ENCODE data around the gene KCNH2. TPM values are rescaled to one million over a fixed set of nuclear protein-coding genes. Genes with fewer than 3 reads are reported as not detected.
"Not testable (repeated sequence)": the region's sequence is repeated elsewhere in the genome, so short reads cannot be mapped to it uniquely, and the experiment has no call there.

KCNH2 gene
- total RNA-seq, 4 donors from 2014 or later, result 0.15 to 1.1 (median 0.36) TPM

DNA sequence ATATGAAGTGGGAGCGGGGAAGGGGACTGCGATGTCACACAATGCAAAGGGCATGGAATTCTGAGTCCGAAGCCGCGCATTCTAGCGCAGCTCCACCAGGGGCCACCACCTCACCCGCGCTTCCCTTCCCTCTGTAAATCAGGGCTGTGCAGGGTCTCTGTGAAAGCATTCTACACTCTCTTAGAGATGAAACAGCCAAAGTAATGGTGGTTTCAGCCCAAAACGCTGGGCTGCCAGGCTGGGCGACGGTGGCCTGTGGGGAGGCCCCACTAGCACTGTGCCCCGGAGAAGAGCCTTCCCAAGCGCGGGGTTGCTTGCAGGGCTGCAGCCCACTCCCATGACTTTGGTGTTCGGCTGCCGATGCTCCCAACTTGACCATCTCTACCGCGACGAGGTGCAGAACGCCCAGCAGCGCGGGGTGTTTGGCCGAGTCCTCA lies 34.8 kb upstream of the KCNH2 start:
- WGBS, 2 donors, result 26 to 47% methylated on average over 22 to 23 of the region's 23 CpGs
- intact Hi-C loops (cut with DNase I; ENCODE audit: low total_unique reads), result no loop called here
- no peak for DNase-seq (ENCODE audit: low spot score in 2 of 2)
- no peak for TF ChIP-seq POLR2A (IDR thresholded peaks at IDR 0.05)
- TF ChIP-seq, protein P1, sequence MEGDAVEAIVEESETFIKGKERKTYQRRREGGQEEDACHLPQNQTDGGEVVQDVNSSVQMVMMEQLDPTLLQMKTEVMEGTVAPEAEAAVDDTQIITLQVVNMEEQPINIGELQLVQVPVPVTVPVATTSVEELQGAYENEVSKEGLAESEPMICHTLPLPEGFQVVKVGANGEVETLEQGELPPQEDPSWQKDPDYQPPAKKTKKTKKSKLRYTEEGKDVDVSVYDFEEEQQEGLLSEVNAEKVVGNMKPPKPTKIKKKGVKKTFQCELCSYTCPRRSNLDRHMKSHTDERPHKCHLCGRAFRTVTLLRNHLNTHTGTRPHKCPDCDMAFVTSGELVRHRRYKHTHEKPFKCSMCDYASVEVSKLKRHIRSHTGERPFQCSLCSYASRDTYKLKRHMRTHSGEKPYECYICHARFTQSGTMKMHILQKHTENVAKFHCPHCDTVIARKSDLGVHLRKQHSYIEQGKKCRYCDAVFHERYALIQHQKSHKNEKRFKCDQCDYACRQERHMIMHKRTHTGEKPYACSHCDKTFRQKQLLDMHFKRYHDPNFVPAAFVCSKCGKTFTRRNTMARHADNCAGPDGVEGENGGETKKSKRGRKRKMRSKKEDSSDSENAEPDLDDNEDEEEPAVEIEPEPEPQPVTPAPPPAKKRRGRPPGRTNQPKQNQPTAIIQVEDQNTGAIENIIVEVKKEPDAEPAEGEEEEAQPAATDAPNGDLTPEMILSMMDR (IDR thresholded peaks at IDR 0.05), result no peak
- H3K4me3 ChIP-seq (ENCODE audit: low read depth, poor library complexity, severe bottlenecking), result no peak overlapping the region

DNA sequence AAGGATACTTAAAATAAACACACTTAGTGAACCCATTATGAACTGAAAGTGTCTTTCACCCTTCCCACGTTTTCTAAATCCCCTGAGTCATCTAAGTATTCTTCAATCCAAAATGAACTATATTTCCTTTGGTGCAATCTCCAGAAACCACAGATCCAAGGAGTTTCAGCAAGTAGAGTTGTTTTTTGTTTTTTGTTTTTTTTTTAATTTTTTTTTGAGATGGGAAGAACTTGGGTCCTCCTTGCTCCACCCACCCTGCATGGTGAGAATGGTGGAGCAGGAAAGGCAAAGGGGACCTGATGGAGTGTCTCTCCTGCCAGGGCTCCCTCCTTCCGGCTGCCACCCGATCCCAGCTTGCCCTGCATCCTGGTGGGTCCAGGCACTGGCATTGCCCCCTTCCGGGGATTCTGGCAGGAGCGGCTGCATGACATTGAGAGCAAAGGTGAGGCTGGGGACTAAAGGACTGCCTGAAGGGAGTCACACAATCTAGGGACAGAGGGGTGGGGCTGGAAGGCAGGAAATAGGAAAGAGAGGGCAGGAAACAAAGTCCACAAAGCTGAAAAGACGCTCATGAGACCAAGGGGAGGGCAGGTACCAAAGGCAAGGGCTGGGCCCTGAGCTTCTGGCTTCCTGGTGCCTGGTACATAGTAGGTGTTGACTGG lies 34.0 kb upstream of the KCNH2 start:
- WGBS, 2 donors, result 73 to 79% methylated on average over 6 of the region's 6 CpGs

DNA sequence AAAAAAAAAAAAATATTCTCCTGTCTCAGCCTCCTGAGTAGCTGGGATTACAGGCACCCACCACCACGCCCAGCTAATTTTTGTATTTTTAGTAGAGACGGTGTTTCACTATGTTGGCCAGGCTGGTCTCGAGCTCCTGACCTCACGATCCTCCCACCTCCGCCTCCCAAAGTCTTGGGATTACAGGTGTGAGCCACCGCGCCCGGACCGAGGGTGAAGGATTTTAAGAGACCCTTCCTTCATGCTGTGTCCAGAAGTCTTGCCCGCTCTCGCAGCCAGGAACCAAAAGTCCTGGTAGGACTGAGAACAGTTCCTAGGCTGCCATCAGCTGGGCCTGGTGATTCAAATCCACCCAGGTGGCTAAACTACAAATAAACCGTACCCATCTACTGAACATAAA lies 33.5 kb upstream of the KCNH2 start:
- H3K4me3 ChIP-seq (ENCODE audit: low read depth, poor library complexity, severe bottlenecking); intact Hi-C loops (cut with DNase I; ENCODE audit: low total_unique reads); DNase-seq (ENCODE audit: low spot score in 2 of 2): not testable (repeated sequence)
- 86 to 89% methylated on average over 12 of the region's 12 CpGs for WGBS, 2 donors

More for the DNA sequence above, 34.0 kb upstream of the KCNH2 start:
- TF ChIP-seq, protein P1 (IDR thresholded peaks at IDR 0.05), result no peak
- no peak for TF ChIP-seq POLR2A (IDR thresholded peaks at IDR 0.05)
- no peak for DNase-seq (ENCODE audit: low spot score in 2 of 2)
- no peak overlapping the region for H3K4me3 ChIP-seq (ENCODE audit: low read depth, poor library complexity, severe bottlenecking)
- intact Hi-C loops (cut with DNase I; ENCODE audit: low total_unique reads), result no loop called here

DNA sequence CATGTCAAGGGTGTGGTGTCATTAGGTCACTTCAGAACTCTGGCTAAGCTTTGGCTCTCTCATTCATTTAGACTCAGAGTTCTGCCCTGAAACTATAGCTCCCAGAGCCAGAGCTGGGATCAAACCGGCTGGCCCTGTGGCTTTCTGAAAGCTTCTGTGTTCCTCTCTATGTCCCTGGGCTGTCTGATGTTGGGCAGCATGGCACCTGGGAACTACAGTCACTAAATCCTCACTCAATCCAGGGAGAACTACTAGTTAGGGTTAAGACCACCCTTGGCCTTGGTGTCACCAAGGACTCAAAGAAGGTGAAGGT lies 32.9 kb upstream of the KCNH2 start:
- WGBS, 2 donors, result 38 to 67% methylated on average over 1 of the region's 1 CpG
- intact Hi-C loops (cut with DNase I; ENCODE audit: low total_unique reads), result no loop called here
- no peak overlapping the region for H3K4me3 ChIP-seq (ENCODE audit: low read depth, poor library complexity, severe bottlenecking)
- no peak for DNase-seq (ENCODE audit: low spot score in 2 of 2)
- no peak for TF ChIP-seq POLR2A (IDR thresholded peaks at IDR 0.05)
- TF ChIP-seq, protein P1 (IDR thresholded peaks at IDR 0.05), result no peak

DNA sequence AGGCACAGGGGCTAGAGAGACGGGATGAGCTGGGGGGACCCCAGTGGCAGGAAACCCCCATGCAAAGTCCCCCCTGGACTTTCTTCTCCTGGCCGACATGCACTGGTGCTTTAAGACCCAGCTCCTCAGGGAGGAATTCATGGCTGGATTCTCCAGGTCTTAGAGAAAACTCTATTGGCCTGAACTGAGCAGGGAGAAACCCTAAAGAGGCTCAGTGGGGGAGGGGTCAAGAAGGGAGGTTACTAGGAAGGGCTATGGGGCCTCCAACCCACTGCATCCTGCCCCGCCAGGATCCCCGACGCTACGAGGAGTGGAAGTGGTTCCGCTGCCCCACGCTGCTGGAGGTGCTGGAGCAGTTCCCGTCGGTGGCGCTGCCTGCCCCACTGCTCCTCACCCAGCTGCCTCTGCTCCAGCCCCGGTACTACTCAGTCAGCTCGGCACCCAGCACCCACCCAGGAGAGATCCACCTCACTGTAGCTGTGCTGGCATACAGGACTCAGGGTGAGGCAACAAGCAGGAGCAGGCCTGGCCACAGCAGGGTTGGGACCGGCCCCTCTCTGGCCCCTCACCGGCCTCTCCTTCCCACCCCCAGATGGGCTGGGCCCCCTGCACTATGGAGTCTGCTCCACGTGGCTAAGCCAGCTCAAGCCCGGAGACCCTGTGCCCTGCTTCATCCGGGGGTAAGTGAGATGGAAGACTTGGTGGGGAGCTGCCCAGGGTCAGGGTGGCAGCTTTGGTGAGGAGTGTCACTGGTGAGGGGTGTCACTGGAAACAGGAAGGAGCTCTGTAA lies 32.4 kb upstream of the KCNH2 start:
- WGBS, 2 donors, result 20 to 33% methylated on average over 13 to 18 of the region's 18 CpGs
- H3K4me3 ChIP-seq (ENCODE audit: low read depth, poor library complexity, severe bottlenecking), result no peak overlapping the region
- TF ChIP-seq, protein P1 (IDR thresholded peaks at IDR 0.05), result no peak
- TF ChIP-seq POLR2A (IDR thresholded peaks at IDR 0.05), result no peak
- no peak for DNase-seq (ENCODE audit: low spot score in 2 of 2)
- intact Hi-C loops (cut with DNase I; ENCODE audit: low total_unique reads), result no loop called here

DNA sequence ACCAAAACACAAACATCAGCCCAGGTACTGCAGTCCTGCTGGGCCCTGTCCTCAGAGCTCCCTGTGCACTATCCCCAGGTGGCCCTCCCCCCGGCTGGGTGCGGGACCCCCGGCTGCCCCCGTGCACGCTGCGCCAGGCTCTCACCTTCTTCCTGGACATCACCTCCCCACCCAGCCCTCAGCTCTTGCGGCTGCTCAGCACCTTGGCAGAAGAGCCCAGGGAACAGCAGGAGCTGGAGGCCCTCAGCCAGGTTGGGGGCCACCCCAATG lies 31.9 kb upstream of the KCNH2 start:
- intact Hi-C loops (cut with DNase I; ENCODE audit: low total_unique reads), result no loop called here
- no peak for DNase-seq (ENCODE audit: low spot score in 2 of 2)
- H3K4me3 ChIP-seq (ENCODE audit: low read depth, poor library complexity, severe bottlenecking), result no peak overlapping the region
- TF ChIP-seq, protein P1 (IDR thresholded peaks at IDR 0.05), result no peak
- TF ChIP-seq POLR2A (IDR thresholded peaks at IDR 0.05), result no peak
- WGBS, 2 donors, result 16 to 80% methylated on average over 1 to 7 of the region's 7 CpGs

All from lower leg skin (tissue), 4 donors.